Mesendoderm (in vitro differentiated cells): ENCODE measurements around the gene SLC13A3.

Source experiments
- DNase-seq: peaks from one replicate; pipeline ENCODE4 v3.0.0; 2013
- H2AK5ac ChIP-seq: 2 replicates; pipeline ENCODE4 v1.6.1; 2013; ENCODE audit warnings: low read length, inconsistent platforms
- H2BK120ac ChIP-seq: 2 replicates; pipeline ENCODE4 v1.6.1; 2013; ENCODE audit warnings: low read depth, mild to moderate bottlenecking, low read length, moderate library complexity, mixed read lengths
- H2BK15ac ChIP-seq: replicated peaks from 2 replicates; pipeline ENCODE4 v1.6.1; 2013; ENCODE audit warnings: low read depth, mild to moderate bottlenecking, moderate library complexity
- H2BK5ac ChIP-seq: 2 replicates; pipeline ENCODE4 v1.6.1; 2013; ENCODE audit warnings: low read length, inconsistent platforms
- H3K18ac ChIP-seq: 2 replicates; pipeline ENCODE4 v1.6.1; 2013; ENCODE audit warnings: mild to moderate bottlenecking, low read length, mixed read lengths
- H3K23ac ChIP-seq: one replicate; pipeline ENCODE4 v1.6.1; 2013; ENCODE audit warnings: low read length
- H3K27ac ChIP-seq: 2 replicates; pipeline ENCODE4 v1.5.1; 2013; ENCODE audit warnings: low read depth, mild to moderate bottlenecking, inconsistent platforms, low read length, moderate library complexity
- H3K27me3 ChIP-seq: 2 replicates; pipeline ENCODE4 v1.6.1; 2013; ENCODE audit warnings: low read length, control low read depth, mild to moderate bottlenecking, inconsistent platforms; ENCODE audit not compliant: insufficient read depth, poor library complexity
- H3K36me3 ChIP-seq: 2 replicates; pipeline ENCODE4 v1.6.1; 2013; ENCODE audit warnings: low read length, inconsistent platforms; ENCODE audit not compliant: control insufficient read depth, insufficient read depth
- H3K4ac ChIP-seq: one replicate; pipeline ENCODE4 v1.6.1; 2013; ENCODE audit warnings: low read depth, mild to moderate bottlenecking, low read length, moderate library complexity
- H3K4me1 ChIP-seq: 2 replicates; pipeline ENCODE4 v1.6.1; 2013; ENCODE audit warnings: low read depth, low read length, inconsistent platforms; ENCODE audit not compliant: control insufficient read depth
- H3K4me2 ChIP-seq: 2 replicates; pipeline ENCODE4 v1.6.1; 2013; ENCODE audit warnings: low read length
- H3K4me3 ChIP-seq: 2 replicates; pipeline ENCODE4 v1.5.1; 2013; ENCODE audit warnings: mild to moderate bottlenecking, low read length
- H3K56ac ChIP-seq: one replicate; pipeline ENCODE4 v1.6.1; 2013; ENCODE audit warnings: low read length
- H3K79me1 ChIP-seq: 2 replicates; pipeline ENCODE4 v1.6.1; 2013; ENCODE audit warnings: low read length, inconsistent platforms
- H3K79me2 ChIP-seq: 2 replicates; pipeline ENCODE4 v1.6.1; 2013; ENCODE audit warnings: mild to moderate bottlenecking, low read length; ENCODE audit not compliant: control insufficient read depth, insufficient read depth
- H3K9ac ChIP-seq: 2 replicates; pipeline ENCODE4 v1.6.1; 2013; ENCODE audit warnings: low read length, inconsistent platforms
- H4K5ac ChIP-seq: one replicate; pipeline ENCODE4 v1.6.1; 2013; ENCODE audit warnings: low read length
- H4K8ac ChIP-seq: one replicate; pipeline ENCODE4 v1.6.1; 2013; ENCODE audit warnings: low read depth, mild to moderate bottlenecking, control low read depth, low read length, moderate library complexity
- WGBS: extraction: QIAGEN DNeasy Blood & Tissue Kit; methylation state at CpG from one replicate; pipeline ENCODE4 v1.1.7; 2013; ENCODE audit warnings: low lambda C conversion rate, missing lambda C conversion rate; ENCODE audit not compliant: insufficient coverage; ENCODE audit errors: extremely low coverage; 5-methylcytosine and 5-hydroxymethylcytosine counted together

Gene SLC13A3

GRCh38 chr20:46663531-46663930, 12.3 kb upstream of the SLC13A3 start:
- Histone ChIP-seq H3K4me3 (no peak overlapping the region), H3K36me3 (no peaks in the 10 kb centered on the region), H3K23ac (no peak overlapping the region), H3K27me3 (no peaks in the 10 kb centered on the region), H3K56ac (no peak overlapping the region), H3K27ac (no peak overlapping the region), H3K9ac (no peak overlapping the region), H2AK5ac (no peak overlapping the region), H4K5ac (no peak overlapping the region), H2BK120ac (no peak overlapping the region), H3K79me1 (no peaks in the 10 kb centered on the region), H2BK15ac (no peak overlapping the region), H3K18ac (no peak overlapping the region), H3K4me1 (no peaks in the 10 kb centered on the region), H4K8ac (no peak overlapping the region), H3K4me2 (no peak overlapping the region), H2BK5ac (no peak overlapping the region), H3K79me2 (no peaks in the 10 kb centered on the region), H3K4ac (no peak overlapping the region)
- WGBS = no CpG with 5 or more reads among the region's 3 CpGs
- no peak for DNase-seq

- WGBS = no CpG with 5 or more reads among the region's 1 CpG
- no peaks in the 10 kb centered on the region for H3K27me3 ChIP-seq
These were observed 10.4 kb upstream of the SLC13A3 start for GRCh38 chr20:46661659-46662058.

GRCh38 chr20:46660487-46660886, 9.2 kb upstream of the SLC13A3 start:
- Histone ChIP-seq H3K4me1 (no peaks in the 10 kb centered on the region), H3K27me3 (no peaks in the 10 kb centered on the region), H3K79me2 (no peaks in the 10 kb centered on the region), H3K56ac (no peak overlapping the region), H3K18ac (no peak overlapping the region), H4K5ac (no peak overlapping the region), H3K27ac (no peak overlapping the region), H3K4ac (no peak overlapping the region), H3K9ac (no peak overlapping the region), H3K23ac (no peak overlapping the region), H3K4me2 (no peak overlapping the region), H2BK5ac (no peak overlapping the region), H3K36me3 (no peaks in the 10 kb centered on the region), H2BK15ac (no peak overlapping the region), H2BK120ac (no peak overlapping the region), H3K79me1 (no peaks in the 10 kb centered on the region), H4K8ac (no peak overlapping the region), H3K4me3 (no peak overlapping the region), H2AK5ac (no peak overlapping the region)
- no peak for DNase-seq
- no CpG with 5 or more reads among the region's 4 CpGs for WGBS

More at GRCh38 chr20:46661659-46662058, 10.4 kb upstream of the SLC13A3 start:
- Histone ChIP-seq H3K4ac (no peak overlapping the region), H3K9ac (no peak overlapping the region), H3K4me3 (no peak overlapping the region), H3K4me2 (no peak overlapping the region), H2AK5ac (no peak overlapping the region), H2BK15ac (no peak overlapping the region), H3K79me2 (no peaks in the 10 kb centered on the region), H4K5ac (no peak overlapping the region), H3K36me3 (no peaks in the 10 kb centered on the region), H3K4me1 (no peaks in the 10 kb centered on the region), H3K27ac (no peak overlapping the region), H4K8ac (no peak overlapping the region), H3K79me1 (no peaks in the 10 kb centered on the region), H2BK5ac (no peak overlapping the region), H3K23ac (no peak overlapping the region), H2BK120ac (no peak overlapping the region), H3K18ac (no peak overlapping the region), H3K56ac (no peak overlapping the region)
- no peak for DNase-seq

- no CpG with 5 or more reads among the region's 7 CpGs for WGBS
- H3K56ac ChIP-seq = no peak overlapping the region
- no peaks in the 10 kb centered on the region for H3K4me1 ChIP-seq
- DNase-seq = no peak
- no peak overlapping the region for H3K4me3 ChIP-seq
- H3K27me3 ChIP-seq = no peaks in the 10 kb centered on the region
- no peak overlapping the region for H4K5ac ChIP-seq
- H2AK5ac ChIP-seq = no peak overlapping the region
- H3K4ac ChIP-seq = no peak overlapping the region
- no peaks in the 10 kb centered on the region for H3K36me3 ChIP-seq
- H3K23ac ChIP-seq = no peak overlapping the region
- no peak overlapping the region for H2BK5ac ChIP-seq
- no peak overlapping the region for H4K8ac ChIP-seq
- no peak overlapping the region for H3K4me2 ChIP-seq
- no peaks in the 10 kb centered on the region for H3K79me1 ChIP-seq
- H3K18ac ChIP-seq = no peak overlapping the region
- no peaks in the 10 kb centered on the region for H3K79me2 ChIP-seq
- no peak overlapping the region for H3K27ac ChIP-seq
- H2BK15ac ChIP-seq = no peak overlapping the region
- no peak overlapping the region for H2BK120ac ChIP-seq
- no peak overlapping the region for H3K9ac ChIP-seq
These were observed 6.4 kb upstream of the SLC13A3 start for GRCh38 chr20:46657618-46658017.

GRCh38 chr20:46657137-46657536, 5.9 kb upstream of the SLC13A3 start:
- H4K8ac ChIP-seq = no peak overlapping the region
- H2BK120ac ChIP-seq = no peak overlapping the region
- DNase-seq = no peak
- WGBS = no CpG with 5 or more reads among the region's 8 CpGs
- no peak overlapping the region for H3K4ac ChIP-seq
- H3K79me1 ChIP-seq = no peaks in the 10 kb centered on the region
- H3K79me2 ChIP-seq = no peaks in the 10 kb centered on the region
- H2BK15ac ChIP-seq = no peak overlapping the region
- H3K4me1 ChIP-seq = no peaks in the 10 kb centered on the region
- no peak overlapping the region for H4K5ac ChIP-seq
- no peak overlapping the region for H3K27ac ChIP-seq
- H3K36me3 ChIP-seq = no peaks in the 10 kb centered on the region
- no peak overlapping the region for H3K9ac ChIP-seq
- H3K4me3 ChIP-seq = no peak overlapping the region
- H3K4me2 ChIP-seq = no peak overlapping the region
- no peak overlapping the region for H3K56ac ChIP-seq
- no peak overlapping the region for H3K23ac ChIP-seq
- no peak overlapping the region for H3K18ac ChIP-seq
- no peaks in the 10 kb centered on the region for H3K27me3 ChIP-seq
- H2BK5ac ChIP-seq = no peak overlapping the region
- no peak overlapping the region for H2AK5ac ChIP-seq

- no peak overlapping the region for H2AK5ac ChIP-seq
- no peak overlapping the region for H3K56ac ChIP-seq
- no peaks in the 10 kb centered on the region for H3K36me3 ChIP-seq
- no peak for DNase-seq
- no peak overlapping the region for H3K4ac ChIP-seq
- H2BK120ac ChIP-seq = no peak overlapping the region
- no peak overlapping the region for H3K18ac ChIP-seq
- no peak overlapping the region for H4K5ac ChIP-seq
- no peaks in the 10 kb centered on the region for H3K79me2 ChIP-seq
- no peaks in the 10 kb centered on the region for H3K27me3 ChIP-seq
- no peak overlapping the region for H3K4me2 ChIP-seq
- no peaks in the 10 kb centered on the region for H3K79me1 ChIP-seq
- H3K4me3 ChIP-seq = no peak overlapping the region
- no peak overlapping the region for H2BK15ac ChIP-seq
- H3K27ac ChIP-seq = no peak overlapping the region
- no peaks in the 10 kb centered on the region for H3K4me1 ChIP-seq
- no peak overlapping the region for H2BK5ac ChIP-seq
- H3K9ac ChIP-seq = no peak overlapping the region
- no peak overlapping the region for H3K23ac ChIP-seq
- no peak overlapping the region for H4K8ac ChIP-seq
These were observed 1.4 kb upstream of the SLC13A3 start for GRCh38 chr20:46652699-46653098.
